ENCODE measurements around the gene HPX.

DNA sequence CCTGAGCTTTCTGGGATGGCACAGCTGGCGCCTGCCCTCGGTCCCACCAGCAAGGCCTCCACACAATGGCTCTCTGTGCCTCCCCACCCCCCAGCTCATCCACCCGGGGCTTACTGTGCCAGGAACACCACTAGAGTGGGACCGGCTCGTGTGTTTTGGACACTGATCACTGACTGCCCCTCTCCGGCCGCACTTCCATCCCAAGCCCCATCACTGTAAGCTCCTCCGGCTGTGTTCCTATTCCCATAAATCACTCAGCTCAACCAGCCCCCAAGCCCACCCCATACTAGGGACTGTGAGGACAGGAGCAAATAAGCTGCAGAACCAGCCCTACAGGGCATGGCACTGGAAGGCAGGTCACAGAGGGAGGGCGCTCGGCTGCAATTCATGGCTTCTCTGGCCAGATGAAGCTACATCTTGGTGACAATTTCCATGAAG is 29.2 kb downstream of the HPX start:
- TF ChIP-seq TOX (CRISPR knock-in tag; IDR thresholded peaks at IDR 0.05; ENCODE audit: borderline replicate concordance) (no peak), PATZ1 (CRISPR knock-in tag; IDR thresholded peaks at IDR 0.05; ENCODE audit: borderline replicate concordance) (no peak), ZFP30 (CRISPR knock-in tag; IDR thresholded peaks at IDR 0.05) (no peak), ZNF8 (CRISPR knock-in tag; IDR thresholded peaks at IDR 0.05) (no peak), POU6F1 (CRISPR knock-in tag; IDR thresholded peaks at IDR 0.05; ENCODE audit: borderline replicate concordance, low read depth) (no peak), CSDC2 (CRISPR knock-in tag; IDR thresholded peaks at IDR 0.05) (no peak), SNAI2 (CRISPR knock-in tag; IDR thresholded peaks at IDR 0.05) (no peak), BACH2 (CRISPR knock-in tag; IDR thresholded peaks at IDR 0.05; ENCODE audit: borderline replicate concordance) (no peak), ISL1 (CRISPR knock-in tag; IDR thresholded peaks at IDR 0.05) (no peak), PPARA (CRISPR knock-in tag; IDR thresholded peaks at IDR 0.05; ENCODE audit: borderline replicate concordance) (no peak), RARB (CRISPR knock-in tag; IDR thresholded peaks at IDR 0.05) (no peak)

Measured in SK-N-SH treated with all-trans-retinoic acid at 6 μM for 48 hours (cell line).